ENCODE data around the gene RYR2.

DNA sequence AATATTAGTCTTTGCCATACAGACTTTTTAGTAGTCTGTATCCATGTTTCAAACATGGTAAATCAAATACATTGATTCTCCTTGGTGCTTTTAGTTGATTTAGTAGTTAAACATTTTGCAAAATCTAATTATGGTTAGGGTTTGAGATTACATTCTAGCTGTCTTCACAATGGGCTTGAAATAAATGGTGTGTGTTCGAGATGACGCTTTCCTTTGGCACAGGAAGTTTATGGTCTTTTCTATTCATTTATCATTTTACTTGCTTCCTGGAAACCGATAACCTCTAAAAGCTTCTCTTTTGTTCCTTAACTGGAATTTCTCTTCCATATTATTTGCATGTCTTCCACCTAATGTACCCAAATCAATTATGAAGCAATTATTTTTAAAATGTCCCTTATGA, 810.4 kb downstream of the RYR2 start:
- TF ChIP-seq, protein P1, sequence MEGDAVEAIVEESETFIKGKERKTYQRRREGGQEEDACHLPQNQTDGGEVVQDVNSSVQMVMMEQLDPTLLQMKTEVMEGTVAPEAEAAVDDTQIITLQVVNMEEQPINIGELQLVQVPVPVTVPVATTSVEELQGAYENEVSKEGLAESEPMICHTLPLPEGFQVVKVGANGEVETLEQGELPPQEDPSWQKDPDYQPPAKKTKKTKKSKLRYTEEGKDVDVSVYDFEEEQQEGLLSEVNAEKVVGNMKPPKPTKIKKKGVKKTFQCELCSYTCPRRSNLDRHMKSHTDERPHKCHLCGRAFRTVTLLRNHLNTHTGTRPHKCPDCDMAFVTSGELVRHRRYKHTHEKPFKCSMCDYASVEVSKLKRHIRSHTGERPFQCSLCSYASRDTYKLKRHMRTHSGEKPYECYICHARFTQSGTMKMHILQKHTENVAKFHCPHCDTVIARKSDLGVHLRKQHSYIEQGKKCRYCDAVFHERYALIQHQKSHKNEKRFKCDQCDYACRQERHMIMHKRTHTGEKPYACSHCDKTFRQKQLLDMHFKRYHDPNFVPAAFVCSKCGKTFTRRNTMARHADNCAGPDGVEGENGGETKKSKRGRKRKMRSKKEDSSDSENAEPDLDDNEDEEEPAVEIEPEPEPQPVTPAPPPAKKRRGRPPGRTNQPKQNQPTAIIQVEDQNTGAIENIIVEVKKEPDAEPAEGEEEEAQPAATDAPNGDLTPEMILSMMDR (IDR thresholded peaks at IDR 0.05), result no peak
- TF ChIP-seq POLR2AphosphoS5 (IDR thresholded peaks at IDR 0.05; ENCODE audit: low read depth, low read length), result no peak
- TF ChIP-seq, protein P2, sequence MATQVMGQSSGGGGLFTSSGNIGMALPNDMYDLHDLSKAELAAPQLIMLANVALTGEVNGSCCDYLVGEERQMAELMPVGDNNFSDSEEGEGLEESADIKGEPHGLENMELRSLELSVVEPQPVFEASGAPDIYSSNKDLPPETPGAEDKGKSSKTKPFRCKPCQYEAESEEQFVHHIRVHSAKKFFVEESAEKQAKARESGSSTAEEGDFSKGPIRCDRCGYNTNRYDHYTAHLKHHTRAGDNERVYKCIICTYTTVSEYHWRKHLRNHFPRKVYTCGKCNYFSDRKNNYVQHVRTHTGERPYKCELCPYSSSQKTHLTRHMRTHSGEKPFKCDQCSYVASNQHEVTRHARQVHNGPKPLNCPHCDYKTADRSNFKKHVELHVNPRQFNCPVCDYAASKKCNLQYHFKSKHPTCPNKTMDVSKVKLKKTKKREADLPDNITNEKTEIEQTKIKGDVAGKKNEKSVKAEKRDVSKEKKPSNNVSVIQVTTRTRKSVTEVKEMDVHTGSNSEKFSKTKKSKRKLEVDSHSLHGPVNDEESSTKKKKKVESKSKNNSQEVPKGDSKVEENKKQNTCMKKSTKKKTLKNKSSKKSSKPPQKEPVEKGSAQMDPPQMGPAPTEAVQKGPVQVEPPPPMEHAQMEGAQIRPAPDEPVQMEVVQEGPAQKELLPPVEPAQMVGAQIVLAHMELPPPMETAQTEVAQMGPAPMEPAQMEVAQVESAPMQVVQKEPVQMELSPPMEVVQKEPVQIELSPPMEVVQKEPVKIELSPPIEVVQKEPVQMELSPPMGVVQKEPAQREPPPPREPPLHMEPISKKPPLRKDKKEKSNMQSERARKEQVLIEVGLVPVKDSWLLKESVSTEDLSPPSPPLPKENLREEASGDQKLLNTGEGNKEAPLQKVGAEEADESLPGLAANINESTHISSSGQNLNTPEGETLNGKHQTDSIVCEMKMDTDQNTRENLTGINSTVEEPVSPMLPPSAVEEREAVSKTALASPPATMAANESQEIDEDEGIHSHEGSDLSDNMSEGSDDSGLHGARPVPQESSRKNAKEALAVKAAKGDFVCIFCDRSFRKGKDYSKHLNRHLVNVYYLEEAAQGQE (IDR thresholded peaks at IDR 0.05; ENCODE audit: insufficient read depth in 1 of 2, low read depth in 2 of 2, low read length in 1 of 2), result no peak

Data from Panc1 (cell line).